ENCODE results near the gene RABGEF1.
"Not testable (repeated sequence)": the region's sequence is repeated elsewhere in the genome, so short reads cannot be mapped to it uniquely, and the experiment has no call there.

Gene RABGEF1

GRCh38 chr7:66699998-66700397, 40.5 kb upstream of the RABGEF1 start:
- DNase-seq (ENCODE audit: extremely low read depth, low read depth), result no peak
- TF ChIP-seq, protein P1, sequence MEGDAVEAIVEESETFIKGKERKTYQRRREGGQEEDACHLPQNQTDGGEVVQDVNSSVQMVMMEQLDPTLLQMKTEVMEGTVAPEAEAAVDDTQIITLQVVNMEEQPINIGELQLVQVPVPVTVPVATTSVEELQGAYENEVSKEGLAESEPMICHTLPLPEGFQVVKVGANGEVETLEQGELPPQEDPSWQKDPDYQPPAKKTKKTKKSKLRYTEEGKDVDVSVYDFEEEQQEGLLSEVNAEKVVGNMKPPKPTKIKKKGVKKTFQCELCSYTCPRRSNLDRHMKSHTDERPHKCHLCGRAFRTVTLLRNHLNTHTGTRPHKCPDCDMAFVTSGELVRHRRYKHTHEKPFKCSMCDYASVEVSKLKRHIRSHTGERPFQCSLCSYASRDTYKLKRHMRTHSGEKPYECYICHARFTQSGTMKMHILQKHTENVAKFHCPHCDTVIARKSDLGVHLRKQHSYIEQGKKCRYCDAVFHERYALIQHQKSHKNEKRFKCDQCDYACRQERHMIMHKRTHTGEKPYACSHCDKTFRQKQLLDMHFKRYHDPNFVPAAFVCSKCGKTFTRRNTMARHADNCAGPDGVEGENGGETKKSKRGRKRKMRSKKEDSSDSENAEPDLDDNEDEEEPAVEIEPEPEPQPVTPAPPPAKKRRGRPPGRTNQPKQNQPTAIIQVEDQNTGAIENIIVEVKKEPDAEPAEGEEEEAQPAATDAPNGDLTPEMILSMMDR (IDR thresholded peaks at IDR 0.05; ENCODE audit: low read depth, low read length), result no peak

DNA sequence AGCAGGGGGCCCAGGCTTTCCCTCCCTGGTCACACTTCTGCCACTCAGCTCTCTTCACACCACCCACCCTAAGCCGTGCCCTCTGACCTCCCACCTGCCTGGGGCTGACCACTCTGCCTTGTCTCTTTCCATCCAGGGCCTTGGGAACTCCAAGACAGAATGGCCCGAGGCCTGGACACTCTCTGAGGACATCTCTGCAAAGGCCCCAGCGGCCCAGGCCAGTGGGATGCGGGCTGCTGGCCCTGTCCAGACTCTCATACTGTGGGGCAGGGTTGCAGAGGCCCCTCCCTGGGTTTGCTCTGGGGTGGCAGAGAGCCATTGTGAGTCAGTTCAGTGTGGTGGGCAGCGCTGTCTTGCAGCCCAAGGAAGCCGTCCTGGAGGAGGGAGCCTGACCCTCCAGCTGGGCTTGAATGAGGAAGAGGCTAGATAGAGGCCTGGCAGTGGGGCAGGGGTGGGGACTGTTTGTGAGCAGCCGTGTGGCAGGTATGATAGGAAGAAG, 39.9 kb upstream of the RABGEF1 start:
- TF ChIP-seq, protein P1 (IDR thresholded peaks at IDR 0.05; ENCODE audit: low read depth, low read length), result no peak
- DNase-seq (ENCODE audit: extremely low read depth, low read depth), result no peak

- TF ChIP-seq, protein P1 (IDR thresholded peaks at IDR 0.05; ENCODE audit: low read depth, low read length), result no peak
- DNase-seq (ENCODE audit: extremely low read depth, low read depth), result no peak
Measured at GRCh38 chr7:66707825-66708224, 32.7 kb upstream of the RABGEF1 start.

DNA sequence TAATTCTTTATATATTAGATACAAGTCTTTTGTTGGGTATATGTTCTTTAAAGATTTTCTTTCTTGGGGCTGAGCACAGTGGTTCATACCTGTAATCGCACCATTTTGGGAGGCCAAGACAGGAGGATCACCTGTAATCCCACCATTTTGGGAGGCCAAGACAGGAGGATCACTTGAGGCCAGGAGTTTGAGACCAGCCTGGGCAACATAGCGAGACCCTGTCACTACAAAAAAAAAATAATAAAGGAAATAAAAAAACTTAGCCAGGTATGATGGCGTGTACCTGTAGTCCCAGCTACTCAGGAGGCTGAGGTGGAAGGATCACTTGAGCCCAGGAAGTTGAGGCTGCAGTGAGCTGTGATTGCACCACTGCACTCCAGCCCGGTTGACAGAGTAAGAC, 29.8 kb upstream of the RABGEF1 start:
- DNase-seq (ENCODE audit: extremely low read depth, low read depth), result not testable (repeated sequence)

DNA sequence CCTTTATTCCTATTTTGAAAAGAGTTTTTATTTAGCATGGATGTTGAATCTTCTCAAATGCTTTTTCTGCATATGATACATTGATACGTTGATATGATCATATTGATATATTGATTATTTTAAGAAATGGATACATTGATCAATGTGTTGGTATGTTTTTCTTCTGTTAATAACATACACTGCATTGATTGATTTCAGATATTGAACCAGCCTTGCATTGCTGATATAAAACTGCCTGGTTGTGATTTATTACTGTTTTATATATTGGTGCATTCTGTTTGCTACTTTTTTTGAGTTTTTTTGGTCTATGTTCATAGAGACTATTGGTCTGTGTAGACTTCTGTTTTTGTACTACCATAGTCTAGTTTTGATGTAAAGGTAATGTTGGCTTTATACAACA, 26.8 kb upstream of the RABGEF1 start:
- TF ChIP-seq, protein P1 (IDR thresholded peaks at IDR 0.05; ENCODE audit: low read depth, low read length), result no peak
- DNase-seq (ENCODE audit: extremely low read depth, low read depth), result no peak

GRCh38 chr7:66716634-66717033, 23.9 kb upstream of the RABGEF1 start:
- DNase-seq (ENCODE audit: extremely low read depth, low read depth), result not testable (repeated sequence)

DNA sequence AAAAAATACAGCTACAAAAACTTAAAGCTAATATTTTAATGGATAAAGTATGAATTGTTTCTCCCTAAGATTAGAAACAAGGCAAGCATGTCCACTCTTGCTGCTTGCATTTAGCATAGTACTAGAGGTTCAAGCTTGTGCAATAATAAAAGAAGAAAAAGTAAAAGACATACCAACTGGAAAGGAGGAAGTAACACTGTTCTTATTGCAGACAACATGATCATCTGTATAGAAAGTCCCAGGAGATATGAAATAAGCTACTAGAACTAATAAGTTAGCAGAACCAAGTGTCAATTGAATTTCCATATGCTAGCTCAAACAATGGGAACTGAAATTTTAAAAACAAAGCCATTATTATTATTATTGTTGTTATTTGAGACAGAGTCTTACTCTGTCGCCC, 20.0 kb upstream of the RABGEF1 start:
- no peak for DNase-seq (ENCODE audit: extremely low read depth, low read depth)
- TF ChIP-seq, protein P1 (IDR thresholded peaks at IDR 0.05; ENCODE audit: low read depth, low read length), result no peak

- TF ChIP-seq, protein P1 (IDR thresholded peaks at IDR 0.05; ENCODE audit: low read depth, low read length), result no peak
- DNase-seq (ENCODE audit: extremely low read depth, low read depth), result no peak
Measured at GRCh38 chr7:66725843-66726242, 14.7 kb upstream of the RABGEF1 start.
